Stimulated activated CD4-positive, alpha-beta T cell treated with anti-CD3 and anti-CD28 coated beads, TNF-alpha, amount 100 ng/mL, for 48 hours (primary cell): ENCODE measurements around the gene FCER2.
"Not testable (repeated sequence)": the region's sequence is repeated elsewhere in the genome, so short reads cannot be mapped to it uniquely, and the experiment has no call there.

Experiments
- DNase-seq, 3 donors: peaks; one replicate each; pipeline ENCODE4 v3.0.0-alpha.2; 2020; ENCODE audit warnings: low read depth in 3 of 3

Gene FCER2, protein sequence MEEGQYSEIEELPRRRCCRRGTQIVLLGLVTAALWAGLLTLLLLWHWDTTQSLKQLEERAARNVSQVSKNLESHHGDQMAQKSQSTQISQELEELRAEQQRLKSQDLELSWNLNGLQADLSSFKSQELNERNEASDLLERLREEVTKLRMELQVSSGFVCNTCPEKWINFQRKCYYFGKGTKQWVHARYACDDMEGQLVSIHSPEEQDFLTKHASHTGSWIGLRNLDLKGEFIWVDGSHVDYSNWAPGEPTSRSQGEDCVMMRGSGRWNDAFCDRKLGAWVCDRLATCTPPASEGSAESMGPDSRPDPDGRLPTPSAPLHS

DNA sequence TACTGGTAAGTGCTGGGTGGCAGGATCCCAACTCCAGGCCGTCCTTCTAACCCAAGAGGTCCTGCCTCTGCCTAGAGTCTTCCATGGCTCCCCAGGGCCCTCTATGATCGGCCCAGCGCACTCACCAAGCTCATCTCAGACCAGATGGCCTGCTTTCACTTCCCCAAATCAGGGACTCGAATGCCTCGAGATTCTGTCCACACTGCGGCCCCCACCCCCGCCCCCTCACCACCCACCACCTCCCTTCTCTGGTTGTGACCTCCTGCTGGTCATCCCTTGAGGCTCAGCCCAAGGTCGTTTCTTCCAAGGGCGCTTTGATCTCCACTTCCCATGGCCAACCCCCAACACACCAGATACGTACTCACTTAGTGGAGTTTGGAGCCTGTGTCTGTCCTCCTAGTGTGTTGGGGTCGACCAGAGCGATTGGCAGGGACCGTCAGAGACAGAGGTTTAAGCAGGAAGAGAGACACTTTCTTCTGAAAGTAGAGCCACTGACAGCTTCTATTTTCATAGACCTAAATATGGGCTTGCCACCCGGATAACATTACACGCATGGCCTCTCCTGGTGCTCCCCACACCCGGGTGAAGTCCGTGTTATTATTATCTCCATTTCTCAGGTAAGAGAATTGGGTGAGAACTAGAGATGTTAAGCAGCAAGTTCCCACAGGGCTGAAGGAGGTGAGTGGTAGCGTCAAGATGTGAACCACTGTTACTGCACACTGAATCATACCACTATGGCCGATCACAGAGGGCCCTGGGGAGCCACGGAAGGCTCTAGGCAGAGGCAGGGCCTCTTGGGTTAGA lies at the start of gene FCER2:
FCER2 (minus strand) TSS at position 478 of the 804 bp plus-strand sequence. CDS start 2,371 bp downstream, outside the sequence.
- DNase-seq: no peak

DNA sequence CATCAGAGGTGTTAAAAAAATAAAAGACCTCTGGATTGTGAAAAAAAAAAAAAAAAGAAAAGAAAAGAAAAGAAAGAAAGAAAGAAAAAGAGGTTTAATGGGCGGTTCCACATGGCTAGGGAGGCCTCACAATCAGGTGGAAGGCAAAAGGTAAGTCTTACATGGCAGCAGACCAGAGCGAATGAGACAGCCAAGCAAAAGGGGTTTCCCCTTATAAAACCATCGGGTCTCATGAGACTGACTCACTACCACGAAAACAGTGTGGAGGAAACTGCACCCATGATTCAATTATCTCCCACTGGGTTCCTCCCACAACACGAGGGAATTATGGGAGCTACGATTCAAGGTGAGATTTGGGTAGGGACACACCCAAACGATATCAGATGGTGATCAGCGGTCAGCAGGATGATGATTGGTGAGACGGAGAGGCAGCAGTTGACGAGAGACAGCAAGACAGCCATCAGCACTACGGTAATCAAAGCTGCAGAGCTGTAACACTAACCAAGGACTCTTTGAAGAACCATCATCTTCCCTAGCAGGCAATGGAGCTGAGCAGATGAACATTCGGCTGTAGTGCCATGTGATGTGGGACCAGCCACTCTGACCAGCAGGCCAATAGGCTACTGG lies 49.3 kb upstream of the FCER2 start:
- peak in 2 of 3 donors; percentile 33 to 35 for DNase-seq

GRCh38 chr19:7748756-7749155 lies 46.8 kb upstream of the FCER2 start:
- no peak for DNase-seq

- DNase-seq: no peak
Observed at GRCh38 chr19:7748171-7748570, 46.2 kb upstream of the FCER2 start.

GRCh38 chr19:7746903-7747884 lies 45.3 kb upstream of the FCER2 start, which contains the start of gene CD209:
TSS of gene CD209 (minus strand) at chr19:7747534. CDS start at chr19:7747511, 23 bp downstream.
- DNase-seq: no peak

- DNase-seq: not testable (repeated sequence)
Observed at GRCh38 chr19:7746306-7746705, 44.4 kb upstream of the FCER2 start.

DNA sequence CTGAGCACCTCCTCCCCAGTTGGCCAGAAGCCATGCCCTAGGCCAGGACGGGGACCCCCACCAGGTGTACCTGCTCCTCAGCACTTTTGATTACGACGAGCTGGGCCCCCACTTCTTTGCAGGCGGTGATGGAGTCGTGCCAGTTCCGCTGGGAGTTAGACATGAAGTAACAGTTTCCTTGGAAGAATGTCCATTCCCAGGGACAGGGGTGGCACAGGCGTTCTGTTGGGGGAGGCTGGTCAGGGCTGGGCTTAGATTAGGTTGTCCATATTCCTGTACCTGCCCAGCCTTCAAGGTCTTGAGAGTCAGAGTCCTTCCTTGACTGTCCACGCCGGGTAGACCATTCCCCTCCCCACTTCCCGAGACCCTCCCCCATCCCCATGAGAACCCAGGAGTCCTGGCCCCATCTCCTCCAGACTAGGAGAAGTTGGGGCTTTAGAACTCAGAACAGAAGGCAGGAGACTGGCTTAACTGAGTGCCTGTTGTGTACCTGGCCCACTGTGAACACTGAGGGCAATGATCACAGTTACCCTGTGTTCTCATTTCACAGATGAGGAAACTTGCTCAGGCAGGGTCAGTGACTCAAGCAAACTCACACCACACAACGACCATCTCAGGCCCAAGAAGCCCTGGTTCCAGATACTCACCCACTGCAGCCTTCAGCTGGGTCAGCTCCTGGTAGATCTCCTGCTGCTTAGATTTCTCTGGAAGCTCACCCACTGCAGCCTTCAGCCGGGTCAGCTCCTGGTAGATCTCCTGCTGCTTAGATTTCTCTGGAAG lies 43.1 kb upstream of the FCER2 start:
- no peak for DNase-seq

DNA sequence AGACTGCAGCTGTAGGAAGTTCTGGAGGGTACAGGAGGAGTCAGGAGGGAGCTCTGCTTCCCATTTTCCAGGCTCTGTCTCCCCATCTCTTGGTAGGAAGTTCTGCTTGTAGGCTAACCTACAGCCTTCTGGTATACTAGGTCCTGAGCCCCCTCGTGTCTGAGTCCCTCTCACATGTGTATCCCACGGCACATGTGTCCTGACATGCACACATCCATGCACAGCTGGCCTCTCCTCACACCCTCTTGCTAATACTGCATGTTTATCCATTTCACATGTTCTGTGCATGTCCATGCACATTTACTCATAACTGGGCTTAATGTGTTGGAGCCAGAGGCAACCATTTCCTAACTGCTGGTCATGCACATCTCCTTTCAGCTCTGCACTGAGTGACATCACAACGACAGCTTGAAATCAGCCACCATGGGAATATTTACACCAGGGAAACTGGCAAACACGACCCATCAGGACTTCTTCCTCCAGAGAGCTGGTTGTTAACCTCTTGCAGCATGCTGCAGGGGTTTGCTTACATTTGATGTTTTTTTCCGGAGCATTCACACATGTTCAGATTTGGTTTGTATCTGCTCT lies 42.4 kb upstream of the FCER2 start:
- DNase-seq: no peak

GRCh38 chr19:7743425-7743841 lies 41.5 kb upstream of the FCER2 start:
- peak in 1 of 3 donors; percentile 28 for DNase-seq

GRCh38 chr19:7742991-7743390 lies 41.1 kb upstream of the FCER2 start:
- DNase-seq: no peak

DNA sequence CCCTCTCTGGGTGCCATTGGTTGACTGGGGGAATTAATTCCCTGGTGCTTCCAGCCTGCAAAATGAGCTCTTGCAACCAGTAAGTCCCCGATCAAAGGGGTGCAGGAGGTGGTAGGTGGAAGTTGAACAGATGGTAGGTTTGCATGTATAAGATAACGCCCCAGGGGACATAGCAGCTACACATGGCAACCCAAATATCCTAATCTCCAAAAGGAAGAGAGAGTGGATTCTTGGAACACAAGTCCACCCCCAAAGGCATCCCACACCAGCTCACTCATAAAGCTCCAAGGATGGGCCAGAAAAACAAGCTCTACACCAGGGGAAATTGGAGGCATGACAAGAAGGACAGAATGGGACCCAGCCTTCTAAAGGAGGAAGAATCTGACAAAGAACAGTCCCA lies 40.6 kb upstream of the FCER2 start:
- DNase-seq: no peak

- DNase-seq: no peak
Observed at GRCh38 chr19:7740682-7741054, 38.7 kb upstream of the FCER2 start.

GRCh38 chr19:7739801-7740681 lies 38.1 kb upstream of the FCER2 start:
- DNase-seq: no peak

DNA sequence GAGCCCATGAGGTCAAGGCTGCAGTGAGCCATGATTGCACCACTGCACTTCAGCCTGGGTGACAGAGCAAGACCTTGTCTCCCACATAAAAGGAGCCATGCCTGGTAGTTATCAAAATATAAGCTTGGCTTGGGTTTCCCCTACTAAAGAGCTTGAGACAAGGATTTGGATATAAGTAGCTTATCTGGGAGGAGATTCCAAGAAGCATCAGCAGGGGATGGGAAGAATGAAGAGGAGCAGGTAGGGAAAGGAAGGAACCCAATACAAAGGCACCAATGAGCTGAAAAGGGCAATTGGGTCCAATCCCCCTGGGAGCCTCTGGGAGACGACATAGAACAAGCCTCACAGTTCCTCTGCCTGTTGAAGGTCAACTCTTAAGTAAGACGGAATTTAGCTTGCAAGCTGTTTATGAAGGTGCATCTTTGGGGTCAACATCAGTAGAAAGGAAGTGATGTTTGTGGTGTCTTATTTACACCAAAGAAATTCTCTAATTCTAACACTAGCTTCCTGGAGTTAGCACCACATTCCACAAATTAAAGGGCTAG lies 37.4 kb upstream of the FCER2 start:
- no peak for DNase-seq

DNA sequence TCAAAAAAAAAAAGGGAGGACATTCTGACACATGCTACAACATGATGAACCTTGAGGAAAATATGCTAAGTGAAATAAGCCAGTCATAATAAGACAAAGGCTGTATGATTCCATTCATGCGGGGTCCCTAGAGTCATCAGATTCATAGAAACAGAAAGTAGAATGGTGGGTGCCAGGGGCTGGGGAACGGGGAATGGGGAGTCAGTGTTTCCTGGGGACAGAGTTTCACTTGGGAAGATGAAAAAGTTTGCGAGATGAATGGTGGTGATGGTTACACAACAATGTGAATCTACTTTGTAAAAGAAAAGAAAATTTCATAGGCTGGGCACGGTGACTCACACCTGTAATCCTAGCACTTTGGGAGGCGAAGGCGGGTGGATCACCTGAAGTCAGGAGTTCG lies 36.1 kb upstream of the FCER2 start:
- DNase-seq: peak in 2 of 3 donors; percentile 37 to 60

DNA sequence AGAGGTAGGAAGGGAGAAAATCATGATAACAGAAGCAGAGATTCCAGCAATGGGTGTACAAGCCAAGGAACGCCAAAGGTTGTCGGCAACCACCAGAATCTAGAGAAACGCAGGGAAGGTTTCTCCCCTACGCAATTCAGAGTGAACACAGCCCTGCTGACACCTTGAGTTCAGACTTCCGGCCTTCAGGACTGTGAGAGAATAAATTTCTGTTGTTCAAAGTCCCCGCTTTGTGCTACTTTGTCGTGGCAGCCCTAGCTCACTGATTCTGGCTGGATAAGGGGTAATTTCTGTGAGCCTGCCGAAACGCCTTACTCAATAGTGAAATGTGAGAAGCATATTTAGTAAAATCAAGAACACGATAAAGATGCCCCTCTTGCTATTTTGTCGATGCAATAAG lies 35.3 kb upstream of the FCER2 start:
- no peak for DNase-seq

DNA sequence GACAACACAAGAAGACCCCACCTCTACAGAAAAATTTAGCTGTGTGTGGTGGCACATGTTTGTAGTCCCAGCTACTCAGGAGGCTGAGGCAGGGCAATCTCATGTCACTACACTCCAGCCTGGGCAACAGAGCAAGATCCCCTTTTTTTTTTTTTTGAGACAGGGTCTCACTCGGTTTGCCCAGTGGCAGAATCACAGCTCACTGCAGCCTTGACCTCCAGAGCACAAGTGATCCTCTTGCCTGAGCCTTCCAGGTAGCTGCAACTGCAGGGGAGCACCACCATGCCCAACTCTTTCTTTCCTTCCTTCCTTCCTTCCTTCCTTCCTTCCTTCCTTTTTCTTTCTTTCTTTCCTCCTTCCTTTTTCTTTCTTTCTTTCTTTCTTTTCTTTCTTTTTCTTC lies 34.2 kb upstream of the FCER2 start:
- no peak for DNase-seq

DNA sequence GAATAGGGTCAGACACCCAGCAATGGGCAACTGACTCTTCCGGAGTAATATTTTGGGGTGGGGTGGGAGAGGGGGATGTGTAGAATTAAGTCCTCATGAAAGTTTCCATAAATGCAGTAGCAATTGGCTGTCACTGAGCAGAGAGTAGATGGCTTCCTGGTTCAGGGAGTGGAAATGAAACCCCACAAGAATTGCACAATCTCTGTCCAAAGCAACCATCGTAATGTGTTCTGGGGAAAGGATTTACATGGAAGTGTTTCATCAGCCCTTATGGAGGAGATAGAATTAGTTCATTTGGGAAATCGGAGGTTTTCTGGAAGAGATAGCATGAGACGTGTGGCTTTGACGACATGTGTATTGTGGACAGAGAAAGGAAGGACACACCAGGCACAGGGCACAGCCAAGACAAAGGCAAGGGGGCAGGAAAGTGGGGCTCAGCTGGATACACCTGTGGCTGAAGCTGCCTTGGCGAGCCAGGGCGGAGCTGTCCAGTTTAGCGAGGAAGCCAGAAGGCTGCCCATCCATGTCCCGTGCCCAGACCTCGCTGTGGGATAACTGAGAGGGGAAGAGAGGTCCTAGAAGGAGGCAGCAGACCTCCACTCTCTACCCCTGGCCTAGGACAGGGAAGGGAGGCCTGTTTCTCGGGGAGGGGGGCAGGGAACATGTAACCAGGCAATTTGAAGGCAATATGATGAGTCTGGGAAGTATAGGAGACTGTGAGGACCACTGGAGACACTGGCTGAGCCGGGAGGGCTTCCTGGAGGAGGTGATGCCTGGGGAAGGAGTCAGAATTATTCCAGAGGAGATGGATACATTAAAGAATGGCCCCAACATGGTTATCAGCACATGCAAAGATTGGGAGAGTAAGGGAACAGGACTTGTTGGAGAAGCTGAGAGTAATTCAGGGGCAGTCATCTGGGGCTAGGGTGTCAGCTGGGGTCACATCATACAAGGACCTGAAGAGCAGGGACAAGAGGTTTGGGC lies 32.6 kb upstream of the FCER2 start:
- no peak for DNase-seq
